NB4 (cell line): Measurements from ENCODE around the gene COL21A1.

ENCODE experiments used
- POLR2A ChIP-seq: IDR thresholded peaks from 2 replicates; pipeline ENCODE4 v1.6.1; 2011; ENCODE audit warnings: mild to moderate bottlenecking; ENCODE audit not compliant: insufficient read length; ENCODE audit errors: extremely low read depth
- TF ChIP-seq, protein P1 (sequence below): IDR thresholded peaks from one replicate; pipeline ENCODE4 v1.5.1; 2012; ENCODE audit warnings: low read depth, low read length

DNA sequence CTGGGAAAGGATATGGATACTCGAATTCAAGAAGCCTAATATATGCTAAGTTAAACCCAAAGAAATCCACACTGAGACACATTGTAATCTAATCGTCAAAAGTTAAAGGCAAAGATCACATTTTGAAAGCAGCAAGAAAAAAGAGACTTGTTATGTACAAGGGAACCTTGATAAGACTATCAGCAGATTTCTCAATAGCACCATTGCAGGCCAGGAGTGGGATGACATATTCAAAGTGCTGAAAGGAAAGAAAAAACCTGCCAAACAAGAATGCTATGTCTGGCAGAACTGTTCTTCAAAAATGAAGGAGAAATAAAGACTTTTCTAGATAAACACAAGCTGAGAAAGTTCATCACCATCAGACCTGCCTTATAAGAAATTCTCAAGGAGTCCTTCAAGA lies 75.2 kb downstream of the COL21A1 start:
- TF ChIP-seq, protein P1, sequence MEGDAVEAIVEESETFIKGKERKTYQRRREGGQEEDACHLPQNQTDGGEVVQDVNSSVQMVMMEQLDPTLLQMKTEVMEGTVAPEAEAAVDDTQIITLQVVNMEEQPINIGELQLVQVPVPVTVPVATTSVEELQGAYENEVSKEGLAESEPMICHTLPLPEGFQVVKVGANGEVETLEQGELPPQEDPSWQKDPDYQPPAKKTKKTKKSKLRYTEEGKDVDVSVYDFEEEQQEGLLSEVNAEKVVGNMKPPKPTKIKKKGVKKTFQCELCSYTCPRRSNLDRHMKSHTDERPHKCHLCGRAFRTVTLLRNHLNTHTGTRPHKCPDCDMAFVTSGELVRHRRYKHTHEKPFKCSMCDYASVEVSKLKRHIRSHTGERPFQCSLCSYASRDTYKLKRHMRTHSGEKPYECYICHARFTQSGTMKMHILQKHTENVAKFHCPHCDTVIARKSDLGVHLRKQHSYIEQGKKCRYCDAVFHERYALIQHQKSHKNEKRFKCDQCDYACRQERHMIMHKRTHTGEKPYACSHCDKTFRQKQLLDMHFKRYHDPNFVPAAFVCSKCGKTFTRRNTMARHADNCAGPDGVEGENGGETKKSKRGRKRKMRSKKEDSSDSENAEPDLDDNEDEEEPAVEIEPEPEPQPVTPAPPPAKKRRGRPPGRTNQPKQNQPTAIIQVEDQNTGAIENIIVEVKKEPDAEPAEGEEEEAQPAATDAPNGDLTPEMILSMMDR: no peak
- no peak for TF ChIP-seq POLR2A
